Breast epithelium (tissue), 4 donors: ENCODE measurements around the gene BACE1. TPM values are rescaled to one million over a fixed set of nuclear protein-coding genes. Genes with fewer than 3 reads are reported as not detected.

Experiments
- DNase-seq, 2 donors: peaks; one replicate each; pipeline ENCODE4 v3.0.0-alpha.2; 2019; ENCODE audit warnings: low spot score in 2 of 2
- H3K27ac ChIP-seq, 2 donors: fragments of 200-600 bp; sonication (generic) in 1 of 2; one replicate each; pipeline ENCODE4 v1.5.1; 2016 to 2019; ENCODE audit warnings: mild to moderate bottlenecking in 1 of 2
- H3K27me3 ChIP-seq, 2 donors: fragments of 200-600 bp; sonication (generic) in 1 of 2; one replicate each; pipeline versions ENCODE4 v1.5.1 to v1.6.0; 2017 to 2019; ENCODE audit warnings: control low read depth in 1 of 2, mild to moderate bottlenecking in 1 of 2
- H3K36me3 ChIP-seq: fragments of 200-600 bp; one replicate; pipeline ENCODE4 v1.5.1; 2019
- H3K4me1 ChIP-seq, 2 donors: fragments of 200-600 bp; sonication (generic); one replicate each; pipeline ENCODE4 v1.5.1; 2016 to 2019; ENCODE audit warnings: control low read depth in 1 of 2
- H3K4me3 ChIP-seq, 3 donors: fragments of 200-600 bp; sonication (generic); 1 replicate in 2 of 3; 2 replicates in 1 of 3; pipeline ENCODE4 v1.5.1; 2016 to 2019; ENCODE audit warnings: mild to moderate bottlenecking in 3 of 3, moderate library complexity in 2 of 3
- H3K9me3 ChIP-seq, 2 donors: fragments of 200-600 bp; sonication (generic) in 1 of 2; one replicate each; pipeline ENCODE4 v1.5.1; 2016 to 2019; ENCODE audit warnings: control low read depth in 1 of 2
- POLR2A ChIP-seq: fragments of 450-650 bp; IDR thresholded peaks from one replicate; pipeline ENCODE4 v1.6.1; 2016; ENCODE audit warnings: antibody characterized with exemption, mild to moderate bottlenecking, moderate library complexity
- POLR2AphosphoS5 ChIP-seq, 3 donors: sonication (generic); formaldehyde crosslinking; IDR thresholded peaks; one replicate each; pipeline ENCODE4 v1.6.1; 2017; ENCODE audit warnings: antibody characterized with exemption in 3 of 3
- intact Hi-C: fragments of 100-400 bp; cut with DNase I; formaldehyde crosslinking; loops from one replicate; pipeline ENCODE4 v1.15.1; 2023; ENCODE audit warnings: low total_unique reads
- total RNA-seq, 3 donors: library from RNA; depleted of rRNA; stranded (reverse); fragments of >200 nt; gene quantifications; one replicate each; pipeline ENCODE4 v1.1.0, GENCODE V29; 2016
- TF ChIP-seq, protein P1 (sequence below), 3 donors: fragments of 450-650 bp; IDR thresholded peaks; one replicate each; pipeline ENCODE4 v1.5.1; 2016 to 2017; ENCODE audit warnings: antibody characterized with exemption in 3 of 3, mild to moderate bottlenecking in 3 of 3, moderate library complexity in 3 of 3

BACE1 gene
- total RNA-seq, 3 donors from 2014 or later = 17.4 to 26.9 (median 17.9) TPM

DNA sequence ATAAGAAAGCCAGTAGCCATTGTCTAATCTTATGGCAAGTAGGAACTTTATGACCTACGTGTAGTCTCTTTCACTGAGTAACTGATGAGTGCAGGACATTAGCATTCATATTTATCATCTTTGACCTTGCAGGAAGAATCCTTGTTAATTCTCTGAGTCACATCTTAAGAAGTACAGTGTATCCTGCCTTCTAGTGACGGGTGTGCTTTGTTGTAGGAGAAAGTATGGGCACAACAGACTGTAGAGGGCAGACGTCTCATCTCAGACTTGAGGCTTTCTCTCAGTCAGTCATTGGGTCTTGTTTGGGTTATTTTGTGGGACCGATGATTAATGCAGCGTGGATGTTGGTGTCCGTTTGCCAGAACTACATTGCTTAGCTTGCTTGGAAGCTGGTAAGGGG is 76.8 kb downstream of the BACE1 start:
- Histone ChIP-seq H3K36me3 (no peaks in the 10 kb centered on the region), H3K9me3 (no peaks in the 10 kb centered on the region), H3K27ac (no peak overlapping the region), H3K4me3 (no peak overlapping the region), H3K4me1 (peaks cover 0 to 1% of the 10 kb centered on the region in 2 donors), H3K27me3 (no peaks in the 10 kb centered on the region)
- TF ChIP-seq, protein P1, sequence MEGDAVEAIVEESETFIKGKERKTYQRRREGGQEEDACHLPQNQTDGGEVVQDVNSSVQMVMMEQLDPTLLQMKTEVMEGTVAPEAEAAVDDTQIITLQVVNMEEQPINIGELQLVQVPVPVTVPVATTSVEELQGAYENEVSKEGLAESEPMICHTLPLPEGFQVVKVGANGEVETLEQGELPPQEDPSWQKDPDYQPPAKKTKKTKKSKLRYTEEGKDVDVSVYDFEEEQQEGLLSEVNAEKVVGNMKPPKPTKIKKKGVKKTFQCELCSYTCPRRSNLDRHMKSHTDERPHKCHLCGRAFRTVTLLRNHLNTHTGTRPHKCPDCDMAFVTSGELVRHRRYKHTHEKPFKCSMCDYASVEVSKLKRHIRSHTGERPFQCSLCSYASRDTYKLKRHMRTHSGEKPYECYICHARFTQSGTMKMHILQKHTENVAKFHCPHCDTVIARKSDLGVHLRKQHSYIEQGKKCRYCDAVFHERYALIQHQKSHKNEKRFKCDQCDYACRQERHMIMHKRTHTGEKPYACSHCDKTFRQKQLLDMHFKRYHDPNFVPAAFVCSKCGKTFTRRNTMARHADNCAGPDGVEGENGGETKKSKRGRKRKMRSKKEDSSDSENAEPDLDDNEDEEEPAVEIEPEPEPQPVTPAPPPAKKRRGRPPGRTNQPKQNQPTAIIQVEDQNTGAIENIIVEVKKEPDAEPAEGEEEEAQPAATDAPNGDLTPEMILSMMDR (IDR thresholded peaks at IDR 0.05) = no peak
- TF ChIP-seq POLR2A (no peak), POLR2AphosphoS5 (IDR thresholded peaks at IDR 0.05) (no peak)
- intact Hi-C loops = no loop called here
- no peak for DNase-seq

DNA sequence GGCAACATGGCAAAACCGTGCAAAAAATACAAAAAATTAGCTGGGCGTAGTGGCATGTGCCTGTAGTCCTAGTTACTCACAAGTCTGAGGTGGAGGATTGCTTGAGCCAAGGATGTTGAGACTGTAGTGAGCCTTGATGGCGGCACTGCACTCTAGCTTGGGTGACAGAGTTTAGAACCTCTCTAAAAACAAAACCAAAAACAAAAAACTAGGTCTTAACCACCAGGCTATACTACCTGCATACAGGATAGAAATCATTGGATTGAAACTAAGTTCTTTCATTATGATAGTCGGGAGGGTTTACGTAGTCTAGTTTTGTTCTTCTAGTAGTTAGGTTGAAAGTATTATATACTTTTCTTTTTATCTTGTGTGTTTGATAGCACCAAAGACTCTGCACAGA is 77.8 kb downstream of the BACE1 start:
- intact Hi-C loops = no loop called here

More for the DNA sequence above, 77.8 kb downstream of the BACE1 start:
- no peaks in the 10 kb centered on the region for H3K36me3 ChIP-seq
- no peaks in the 10 kb centered on the region for H3K9me3 ChIP-seq
- no peak overlapping the region for H3K27ac ChIP-seq
- H3K27me3 ChIP-seq = no peaks in the 10 kb centered on the region
- DNase-seq = no peak
- TF ChIP-seq, protein P1 (IDR thresholded peaks at IDR 0.05) = no peak
- TF ChIP-seq POLR2AphosphoS5 (IDR thresholded peaks at IDR 0.05) (no peak), POLR2A (no peak)
- H3K4me1 ChIP-seq = peaks cover 0 to 4% of the 10 kb centered on the region in 2 donors
- H3K4me3 ChIP-seq = no peak overlapping the region

Other genes starting within 250 kb of the BACE1 start
- gene SIK3, start 217.8 kb downstream of the BACE1 start, total RNA-seq = 100 to 1,000 TPM in 1 of 3 donors, 10 to 100 TPM in 2; 26.9 to 110 (median 57.0) TPM
- gene PAFAH1B2, start 172.0 kb downstream of the BACE1 start, total RNA-seq = 10 to 100 TPM; 76.8 to 92.2 (median 86.2) TPM
- gene SIDT2, start 137.5 kb downstream of the BACE1 start, total RNA-seq = 10 to 100 TPM; 45.2 to 86.7 (median 49.5) TPM
- 1,000 to 10,000 TPM in 2 of 3 donors, 100 to 1,000 TPM in 1; 602 to 1,663 (median 1,380) TPM for gene TAGLN, start 116.9 kb downstream of the BACE1 start, total RNA-seq
- gene PCSK7, start 84.2 kb downstream of the BACE1 start, total RNA-seq = 10 to 100 TPM; 43.2 to 51.5 (median 44.2) TPM
- gene RNF214, start 83.6 kb downstream of the BACE1 start, total RNA-seq = 10 to 100 TPM; 12.3 to 13.3 (median 12.5) TPM
- 1 to 10 TPM; 5.9 to 8.9 (median 6.6) TPM for gene BACE1-AS, start 24.9 kb downstream of the BACE1 start, total RNA-seq
- gene CEP164, start 11.6 kb upstream of the BACE1 start, total RNA-seq = 10 to 100 TPM; 14.9 to 32.6 (median 20.3) TPM